K562 (cell line): ENCODE data around the gene RNF151. TPM values are rescaled to one million over a fixed set of nuclear protein-coding genes. Genes with fewer than 3 reads are reported as not detected.

Experiments used
- CHD1 ChIP-seq: fragments of 200-600 bp; sonication (generic); IDR thresholded peaks from one replicate; pipeline ENCODE4 v1.6.1; 2012; ENCODE audit warnings: mild to moderate bottlenecking, moderate library complexity, low read length, inconsistent platforms
- CHD7 ChIP-seq: fragments of 200-600 bp; sonication (generic); IDR thresholded peaks from one replicate; pipeline ENCODE4 v1.6.1; 2012; ENCODE audit warnings: mild to moderate bottlenecking, low read depth, low read length, inconsistent platforms
- GATA2 ChIP-seq: sonication (generic); formaldehyde crosslinking; IDR thresholded peaks from 2 replicates; pipeline ENCODE4 v1.4.0; 2020; ENCODE audit warnings: mild to moderate bottlenecking, missing genetic modification reagents
- NRF1 ChIP-seq, 2 experiments: fragments of 450-650 bp; IDR thresholded peaks in 1 of 2; conservative IDR thresholded peaks in 1 of 2; 2 replicates each; pipeline ENCODE4 v1.6.1; 2014; ENCODE audit warnings: mild to moderate bottlenecking in 2 of 2
- POLR2H ChIP-seq: IDR thresholded peaks from 2 replicates; pipeline ENCODE4 v1.6.1; 2016; ENCODE audit warnings: missing genetic modification characterization, low read depth, mild to moderate bottlenecking, control low read depth, missing compliant biosample characterization, moderate library complexity
- RBBP5 ChIP-seq: fragments of 200-600 bp; sonication (generic); IDR thresholded peaks from 2 replicates; pipeline ENCODE4 v1.6.1; 2012; ENCODE audit warnings: borderline replicate concordance, mild to moderate bottlenecking, low read length, control low read depth, inconsistent platforms; ENCODE audit not compliant: insufficient read depth, poor library complexity, severe bottlenecking
- RHOXF2B ChIP-seq: fragments of 250-450 bp; sonication (Bioruptor Pico); conservative IDR thresholded peaks from 2 replicates; pipeline ENCODE4 v1.5.1; 2021
- TAF7 ChIP-seq: fragments of 450-650 bp; IDR thresholded peaks from 2 replicates; pipeline ENCODE4 v1.6.1; 2016; ENCODE audit warnings: missing genetic modification characterization, missing compliant biosample characterization
- polyA plus RNA-seq, 8 experiments: library from polyadenylated mRNA; depleted of rRNA in 4 of 8; stranded (reverse) in 5 of 8; unstranded in 3 of 8; fragments of >200 nt; fragmentation: Nextera tagmentation in 2 of 8; fragmentation: Illumina TruSeq in 1 of 8; extraction: Ambion mirVana in 2 of 8; extraction: Trizol in 1 of 8; gene quantifications; 2 replicates each; pipeline versions ENCODE4 v1.2.1 to v1.2.3, GENCODE V29; 2011 to 2014; ENCODE audit warnings: inconsistent platforms in 1 of 8, missing spikeins in 1 of 8
- total RNA-seq, 7 experiments: library from RNA; depleted of rRNA in 6 of 7; stranded (reverse); fragments of >200 nt in 6 of 7; fragmentation: Illumina TruSeq in 2 of 7; extraction: Trizol in 2 of 7; gene quantifications; 2 replicates each; pipeline versions ENCODE4 v1.2.1 to v1.2.3, GENCODE V29; 2011 to 2021; ENCODE audit warnings: low replicate concordance in 1 of 7

The RNF151 gene
- total and polyA plus RNA-seq, 9 of the 15 experiments (the other 6 are each of a cell fraction or from before 2014, with no cell fraction given), result not detected

GRCh38 chr16:1959269-1960039 lies 7.2 kb upstream of the RNF151 start, which contains the start of gene NDUFB10 (continued):
- no peak; the same call in 1 of the 2 replicates for TF ChIP-seq GATA2 (CRISPR knock-in tag)
- no peak for TF ChIP-seq CHD1
- no peak for TF ChIP-seq RHOXF2B (CRISPR knock-in tag)
- TF ChIP-seq NRF1 (conservative IDR thresholded peaks at IDR 0.05 in 1 of 2, IDR thresholded peaks at IDR 0.05 in 1 of 2), result peak; percentile 93 to 94
- no peak for TF ChIP-seq CHD7
- no peak; the same call in 1 of the 2 replicates for TF ChIP-seq POLR2H
- TF ChIP-seq TAF7 (tag), result peak; percentile 28; the same call in 1 of the 2 replicates
- peak; percentile 88 for TF ChIP-seq RBBP5
